ENCODE data around the gene AGAP3. TPM values are rescaled to one million over a fixed set of nuclear protein-coding genes. Genes with fewer than 3 reads are reported as not detected.

The AGAP3 gene
- total and polyA plus RNA-seq, 7 experiments from 2014 or later = 6.0 to 70.6 (median 36.4) TPM

DNA sequence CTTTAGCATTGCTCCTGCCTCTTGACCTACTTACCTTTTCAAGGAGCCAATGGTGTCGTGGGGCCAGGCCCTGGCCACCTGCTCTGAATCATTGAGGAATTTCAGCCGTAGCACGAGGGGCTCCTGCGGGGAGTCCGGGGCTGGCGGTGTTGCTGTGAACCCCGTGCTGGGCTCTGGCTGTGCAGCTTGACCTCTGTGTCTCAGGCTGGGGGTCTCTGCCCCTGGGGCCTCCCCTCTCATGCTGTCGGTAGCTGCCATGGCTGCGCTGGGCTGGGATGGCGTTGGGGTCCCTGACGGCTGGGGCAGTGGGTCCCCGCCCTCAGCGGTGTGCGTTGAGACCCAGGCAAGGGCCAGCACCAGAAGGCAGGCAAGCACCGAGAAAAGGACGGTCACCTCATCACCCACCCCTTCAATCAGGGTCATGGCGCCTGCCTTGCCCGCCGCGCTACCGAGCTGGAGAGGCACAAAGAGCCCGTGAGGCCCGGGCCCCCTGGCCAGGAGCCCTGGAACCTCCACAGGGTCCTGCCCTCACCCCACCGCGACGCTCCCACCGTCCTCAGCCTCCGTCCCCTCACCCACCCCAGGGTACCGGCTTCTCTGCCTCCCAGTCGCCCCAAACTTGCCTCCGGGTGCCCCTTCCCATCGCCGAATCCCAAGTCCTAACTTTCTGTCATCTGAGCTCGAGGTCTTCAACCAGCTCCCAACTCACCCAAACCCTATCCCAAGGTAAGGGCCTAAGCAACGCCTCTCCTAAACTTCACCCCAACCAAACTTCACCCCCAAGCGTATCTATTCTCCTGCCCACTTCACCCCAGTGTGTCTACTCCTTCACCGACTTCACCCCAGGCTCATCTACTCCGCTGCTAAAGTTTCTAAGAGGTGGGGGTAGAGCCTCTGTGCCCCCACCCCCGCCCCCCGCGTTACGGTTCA, 3.9 kb upstream of the AGAP3 start:
- H3K4me3 Mint-ChIP-seq = peak overlapping the region; percentile 81 to 97 (median 90)
- H3K36me3 Mint-ChIP-seq = peaks cover 0 to 10% (median 0%) of the 10 kb centered on the region in 5 donors
- Histone ChIP-seq H3K9me3 (ENCODE audit: control insufficient read depth in 2 of 3, low read length in 3 of 3) (no peaks in the 10 kb centered on the region), H3K27ac (ENCODE audit: low read depth, low read length) (peak overlapping the region; percentile 93), H3K4me3 (ENCODE audit: low read length) (peak overlapping the region; percentile 73), H3K4me1 (ENCODE audit: control insufficient read depth in 2 of 2, insufficient read depth in 2 of 2, low read length in 2 of 2) (peaks cover 44 to 47% of the 10 kb centered on the region in 2 donors), H3K36me3 (ENCODE audit: control insufficient read depth in 2 of 3, insufficient read depth in 3 of 3, low read length in 3 of 3) (peaks cover 0 to 10% (median 0%) of the 10 kb centered on the region in 3 experiments), H3K27me3 (ENCODE audit: control insufficient read depth in 2 of 2, insufficient read depth in 2 of 2, low read length in 2 of 2) (no peaks in the 10 kb centered on the region)
- ChIA-PET CTCF (interaction anchor here (0.7 to 3.4 kb wide), 2 partner anchors 24 to 60 kb away, joined by 4 to 15 read pairs; partner anchors contain the start of genes CDK5 and SLC4A2), POLR2A (interaction anchor here (0.8 to 3.0 kb wide), 6 partner anchors 13 to 108 kb away, joined by 3 to 14 read pairs (median 4); partner anchors contain the start of genes ABCB8, CDK5 and SLC4A2)
- H3K4me1 Mint-ChIP-seq = peaks cover 21 to 55% (median 43%) of the 10 kb centered on the region in 7 donors
- DNase-seq = no peak
- peaks cover 0 to 3% (median 0%) of the 10 kb centered on the region in 11 donors for H3K9me3 Mint-ChIP-seq
- peak overlapping the region; percentile 66 to 98 (median 90) for H3K27ac Mint-ChIP-seq
- intact Hi-C loops (cut with micrococcal nuclease) = loop anchor here (1.0 to 10.0 kb wide), 13 partner anchors 69 to 1938 kb away; partner anchors contain the start of genes RHEB (in 2 of the 2), ABCF2 (in 1 of the 2), KMT2C (in 1 of the 2) and ZNF398 (in 1 of the 2)
- peaks cover 0 to 14% (median 0%) of the 10 kb centered on the region in 5 donors for H3K27me3 Mint-ChIP-seq
- ATAC-seq = no peak

DNA sequence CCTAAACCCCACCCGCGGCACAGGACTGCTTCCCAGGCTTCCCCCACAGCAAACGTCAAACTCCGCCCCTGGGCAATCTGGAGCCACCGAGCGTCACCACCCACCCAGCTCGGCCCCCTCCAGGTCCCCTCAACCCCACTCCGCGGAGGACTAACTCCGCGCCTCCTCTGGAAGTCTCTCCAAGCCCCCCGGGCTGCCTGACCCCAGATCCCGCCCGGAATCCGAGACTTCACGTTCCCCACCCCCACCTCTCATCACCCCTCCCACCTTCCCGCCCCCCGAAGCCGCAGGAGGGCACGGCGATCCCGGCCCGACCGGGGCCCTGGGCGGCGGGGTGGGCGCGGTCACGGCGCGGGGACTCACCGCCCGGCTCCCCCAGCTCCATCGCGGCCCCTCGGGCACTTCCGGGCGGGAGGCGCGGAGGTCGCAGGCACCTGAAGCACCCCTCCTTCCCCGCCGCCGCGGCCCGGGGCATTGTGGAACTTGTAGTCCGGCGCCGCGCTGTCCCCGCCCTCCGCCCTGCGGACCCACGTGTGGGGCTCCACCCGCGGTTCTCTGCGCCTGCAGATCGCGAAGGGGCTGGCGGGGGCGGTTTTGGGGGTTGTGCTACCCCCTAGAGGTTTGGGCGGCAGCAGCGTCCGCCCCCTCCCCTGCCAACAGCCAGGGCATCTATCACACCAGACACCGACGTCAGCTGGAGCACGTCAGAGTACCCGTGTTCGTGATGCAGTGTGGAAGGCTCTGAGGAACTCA, 3.0 kb upstream of the AGAP3 start, which contains the start of gene TMUB1:
TSS of gene TMUB1 (minus strand) at position 423 of the 753 bp plus-strand sequence. CDS start 930 bp downstream, outside the sequence.
- peaks cover 0 to 6% (median 0%) of the 10 kb centered on the region in 3 experiments for H3K36me3 ChIP-seq (ENCODE audit: control insufficient read depth in 2 of 3, insufficient read depth in 3 of 3, low read length in 3 of 3)
- peaks cover 48 to 55% of the 10 kb centered on the region in 2 donors for H3K4me1 ChIP-seq (ENCODE audit: control insufficient read depth in 2 of 2, insufficient read depth in 2 of 2, low read length in 2 of 2)
- Mint-ChIP-seq H3K9me3 (peaks cover 0 to 3% (median 0%) of the 10 kb centered on the region in 11 donors), H3K27me3 (peaks cover 0 to 14% (median 0%) of the 10 kb centered on the region in 5 donors), H3K27ac (peak within 1 kb of the TSS; percentile 66 to 98 (median 92)), H3K4me3 (peak within 1 kb of the TSS; percentile 81 to 97 (median 90)), H3K4me1 (peaks cover 21 to 55% (median 42%) of the 10 kb centered on the region in 7 donors), H3K36me3 (peaks cover 0 to 8% (median 0%) of the 10 kb centered on the region in 5 donors)
- H3K4me3 ChIP-seq (ENCODE audit: low read length) = peak within 1 kb of the TSS; percentile 73
- ATAC-seq = peak; percentile 76
- H3K9me3 ChIP-seq (ENCODE audit: control insufficient read depth in 2 of 3, low read length in 3 of 3) = no peaks in the 10 kb centered on the region
- intact Hi-C loops (cut with micrococcal nuclease) = loop anchor here (1.0 to 10.0 kb wide), 13 partner anchors 70 to 1938 kb away; partner anchors contain the start of genes RHEB (in 2 of the 2), ABCF2 (in 1 of the 2), KMT2C (in 1 of the 2) and ZNF398 (in 1 of the 2)
- POLR2A ChIA-PET = interaction anchor here (0.8 to 3.0 kb wide), 7 partner anchors 12 to 109 kb away, joined by 3 to 14 read pairs (median 4); partner anchors contain the start of genes ABCB8, CDK5 and SLC4A2
- peak within 1 kb of the TSS; percentile 93 for H3K27ac ChIP-seq (ENCODE audit: low read depth, low read length)
- no peaks in the 10 kb centered on the region for H3K27me3 ChIP-seq (ENCODE audit: control insufficient read depth in 2 of 2, insufficient read depth in 2 of 2, low read length in 2 of 2)
- CTCF ChIA-PET = interaction anchor here (0.7 to 3.4 kb wide), 2 partner anchors 24 to 61 kb away, joined by 4 to 15 read pairs; partner anchors contain the start of genes CDK5 and SLC4A2
- DNase-seq = peak; percentile 73 to 96 (median 83)

DNA sequence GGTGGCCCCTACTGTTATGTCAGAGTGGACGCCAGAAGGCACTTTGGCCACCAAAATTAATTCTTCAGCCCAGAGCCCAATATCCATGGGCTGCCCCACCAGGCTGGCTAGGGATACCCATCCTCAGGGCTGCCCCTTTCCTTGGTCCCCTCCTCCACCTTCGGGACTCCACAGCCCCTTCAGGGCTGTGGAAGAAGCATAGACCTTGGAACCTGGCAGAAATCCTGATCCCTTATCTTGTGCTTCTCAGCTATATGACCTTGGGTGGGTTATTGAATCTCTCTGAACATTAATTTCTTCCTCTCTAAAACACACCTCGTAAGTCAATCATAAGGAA, 2.5 kb upstream of the AGAP3 start:
- peaks cover 49 to 56% of the 10 kb centered on the region in 2 donors for H3K4me1 ChIP-seq (ENCODE audit: control insufficient read depth in 2 of 2, insufficient read depth in 2 of 2, low read length in 2 of 2)
- no peaks in the 10 kb centered on the region for H3K27me3 ChIP-seq (ENCODE audit: control insufficient read depth in 2 of 2, insufficient read depth in 2 of 2, low read length in 2 of 2)
- H3K27ac ChIP-seq (ENCODE audit: low read depth, low read length) = peak overlapping the region; percentile 93
- Mint-ChIP-seq H3K4me3 (peak overlapping the region; percentile 77 to 97 (median 84)), H3K4me1 (peaks cover 22 to 56% (median 42%) of the 10 kb centered on the region in 7 donors), H3K36me3 (peaks cover 0 to 7% (median 0%) of the 10 kb centered on the region in 5 donors), H3K27ac (peak overlapping the region; percentile 66 to 96 (median 87)), H3K27me3 (peaks cover 0 to 14% (median 0%) of the 10 kb centered on the region in 5 donors), H3K9me3 (peaks cover 0 to 3% (median 0%) of the 10 kb centered on the region in 11 donors)
- peaks cover 0 to 6% (median 0%) of the 10 kb centered on the region in 3 experiments for H3K36me3 ChIP-seq (ENCODE audit: control insufficient read depth in 2 of 3, insufficient read depth in 3 of 3, low read length in 3 of 3)
- ChIA-PET POLR2A (interaction anchor here (0.9 to 3.0 kb wide), 6 partner anchors 11 to 109 kb away, joined by 3 to 14 read pairs (median 6); partner anchors contain the start of genes ABCB8 and SLC4A2), CTCF (interaction anchor here (1.5 to 3.4 kb wide), 2 partner anchors 25 to 185 kb away, joined by 4 to 15 read pairs; partner anchors contain the start of genes CDK5 and SLC4A2)
- no peak for DNase-seq
- peak overlapping the region; percentile 73 for H3K4me3 ChIP-seq (ENCODE audit: low read length)
- H3K9me3 ChIP-seq (ENCODE audit: control insufficient read depth in 2 of 3, low read length in 3 of 3) = no peaks in the 10 kb centered on the region
- intact Hi-C loops (cut with micrococcal nuclease) = loop anchor here (1.0 to 10.0 kb wide), 13 partner anchors 70 to 1939 kb away; partner anchors contain the start of genes RHEB (in 2 of the 2), ABCF2 (in 1 of the 2), KMT2C (in 1 of the 2) and ZNF398 (in 1 of the 2)
- no peak for ATAC-seq

DNA sequence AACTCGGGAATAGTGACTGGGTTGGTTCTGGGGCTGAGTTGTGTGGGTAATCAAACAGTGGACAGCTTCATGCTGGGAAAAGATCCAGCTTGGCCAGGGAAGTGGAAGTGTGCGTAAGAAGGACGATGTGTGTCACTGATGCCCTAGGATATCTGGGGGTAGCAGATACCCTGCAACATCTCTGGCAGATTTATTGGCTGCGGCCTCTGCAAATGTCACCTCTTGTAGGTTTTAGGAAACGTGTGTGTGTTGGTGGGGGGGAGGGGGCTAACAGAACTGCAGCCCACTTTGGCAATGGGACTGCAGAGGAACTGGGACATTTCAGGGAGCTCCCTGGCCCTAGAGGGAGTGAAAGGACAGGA, 965 bp upstream of the AGAP3 start:
- no peaks in the 10 kb centered on the region for H3K27me3 ChIP-seq (ENCODE audit: control insufficient read depth in 2 of 2, insufficient read depth in 2 of 2, low read length in 2 of 2)
- H3K4me3 ChIP-seq (ENCODE audit: low read length) = peak overlapping the region; percentile 58
- H3K9me3 ChIP-seq (ENCODE audit: control insufficient read depth in 2 of 3, low read length in 3 of 3) = no peaks in the 10 kb centered on the region
- ATAC-seq (no peak), DNase-seq (no peak)
- ChIA-PET CTCF (interaction anchor here (0.9 to 3.4 kb wide), 5 partner anchors 24 to 187 kb away, joined by 3 to 15 read pairs (median 4); partner anchors contain the start of genes CDK5 and SLC4A2), POLR2A (interaction anchor here (0.7 to 3.0 kb wide), 9 partner anchors 26 to 110 kb away, joined by 3 to 14 read pairs (median 3); partner anchors contain the start of genes ABCB8 and SLC4A2)
- Mint-ChIP-seq H3K4me1 (peaks cover 31 to 55% (median 41%) of the 10 kb centered on the region in 7 donors), H3K36me3 (peaks cover 0 to 1% (median 0%) of the 10 kb centered on the region in 5 donors), H3K4me3 (peak overlapping the region; percentile 72 to 97 (median 86)), H3K27me3 (peaks cover 0 to 14% (median 0%) of the 10 kb centered on the region in 5 donors), H3K27ac (peak overlapping the region; percentile 56 to 96 (median 86)), H3K9me3 (peaks cover 0 to 3% (median 0%) of the 10 kb centered on the region in 11 donors)
- H3K27ac ChIP-seq (ENCODE audit: low read depth, low read length) = peak overlapping the region; percentile 62
- H3K4me1 ChIP-seq (ENCODE audit: control insufficient read depth in 2 of 2, insufficient read depth in 2 of 2, low read length in 2 of 2) = peaks cover 37 to 44% of the 10 kb centered on the region in 2 donors
- H3K36me3 ChIP-seq (ENCODE audit: control insufficient read depth in 2 of 3, insufficient read depth in 3 of 3, low read length in 3 of 3) = peaks cover 0 to 3% (median 0%) of the 10 kb centered on the region in 3 experiments
- intact Hi-C loops (cut with micrococcal nuclease) = loop anchor here (10.0 kb wide), 6 partner anchors 429 to 1941 kb away; partner anchors contain the start of genes KMT2C (in 1 of the 2), RHEB (in 1 of the 2), ZNF398 (in 1 of the 2) and ZNF862 (in 1 of the 2)

DNA sequence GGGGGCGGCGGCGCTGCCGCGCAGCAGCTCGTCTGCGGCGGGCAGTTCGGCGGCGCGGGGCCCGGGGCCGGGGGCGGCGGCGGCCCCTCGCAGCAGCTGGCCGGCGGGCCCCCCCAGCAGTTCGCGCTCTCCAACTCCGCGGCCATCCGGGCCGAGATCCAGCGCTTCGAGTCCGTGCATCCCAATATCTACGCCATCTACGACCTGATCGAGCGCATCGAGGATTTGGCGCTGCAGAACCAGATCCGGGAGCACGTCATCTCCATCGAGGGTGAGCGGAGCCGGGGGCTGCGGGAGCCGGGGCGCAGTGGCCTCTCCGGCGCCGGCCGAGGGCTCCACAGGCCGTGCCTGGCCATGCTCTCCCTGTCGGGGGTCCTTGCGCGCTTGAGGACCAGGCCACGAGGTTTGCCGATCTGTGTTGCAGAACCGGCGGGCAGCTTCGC, 548 bp downstream of the AGAP3 start:
- H3K36me3 Mint-ChIP-seq = peaks cover 0 to 1% (median 0%) of the 10 kb centered on the region in 5 donors
- intact Hi-C loops (cut with micrococcal nuclease) = loop anchor here (1.0 to 10.0 kb wide), 10 partner anchors 24 to 1942 kb away; partner anchors contain the start of genes ABCF2 (in 1 of the 2), KMT2C (in 1 of the 2), RHEB (in 1 of the 2) and ZNF398 (in 1 of the 2)
- Histone ChIP-seq H3K4me3 (ENCODE audit: low read length) (peak overlapping the region; percentile 68), H3K27me3 (ENCODE audit: control insufficient read depth in 2 of 2, insufficient read depth in 2 of 2, low read length in 2 of 2) (no peaks in the 10 kb centered on the region), H3K27ac (ENCODE audit: low read depth, low read length) (peak overlapping the region; percentile 68), H3K4me1 (ENCODE audit: control insufficient read depth in 2 of 2, insufficient read depth in 2 of 2, low read length in 2 of 2) (peaks cover 30 to 38% of the 10 kb centered on the region in 2 donors), H3K36me3 (ENCODE audit: control insufficient read depth in 2 of 3, insufficient read depth in 3 of 3, low read length in 3 of 3) (no peaks in the 10 kb centered on the region), H3K9me3 (ENCODE audit: control insufficient read depth in 2 of 3, low read length in 3 of 3) (no peaks in the 10 kb centered on the region)
- peak overlapping the region in 8 of 9 donors; percentile 51 to 90 (median 86) for H3K27ac Mint-ChIP-seq
- peaks cover 31 to 57% (median 45%) of the 10 kb centered on the region in 7 donors for H3K4me1 Mint-ChIP-seq
- peaks cover 0 to 14% (median 0%) of the 10 kb centered on the region in 5 donors for H3K27me3 Mint-ChIP-seq
- ATAC-seq (no peak), DNase-seq (peak in 6 of 9 donors; percentile 24 to 52 (median 36))
- CTCF ChIA-PET = interaction anchor here (1.1 kb wide), 1 partner anchor 13 kb away, joined by 3 read pairs; no protein-coding TSS in a partner anchor
- H3K4me3 Mint-ChIP-seq = peak overlapping the region; percentile 82 to 92 (median 90)
- H3K9me3 Mint-ChIP-seq = peaks cover 0 to 3% (median 0%) of the 10 kb centered on the region in 11 donors
- POLR2A ChIA-PET = interaction anchor here (0.6 to 1.3 kb wide), 3 partner anchors 61 to 743 kb away, joined by 3 to 4 read pairs (median 3); no protein-coding TSS in a partner anchor
